Cortex of kidney (tissue), 1 donor: ENCODE data around the gene ZNF107.
"Not testable (repeated sequence)": the region's sequence is repeated elsewhere in the genome, so short reads cannot be mapped to it uniquely, and the experiment has no call there.

ENCODE experiments used
- DNase-seq: peaks from one replicate; lab custom pipeline; 2025; lab: John Stamatoyannopoulos, UW

The ZNF107 gene

DNA sequence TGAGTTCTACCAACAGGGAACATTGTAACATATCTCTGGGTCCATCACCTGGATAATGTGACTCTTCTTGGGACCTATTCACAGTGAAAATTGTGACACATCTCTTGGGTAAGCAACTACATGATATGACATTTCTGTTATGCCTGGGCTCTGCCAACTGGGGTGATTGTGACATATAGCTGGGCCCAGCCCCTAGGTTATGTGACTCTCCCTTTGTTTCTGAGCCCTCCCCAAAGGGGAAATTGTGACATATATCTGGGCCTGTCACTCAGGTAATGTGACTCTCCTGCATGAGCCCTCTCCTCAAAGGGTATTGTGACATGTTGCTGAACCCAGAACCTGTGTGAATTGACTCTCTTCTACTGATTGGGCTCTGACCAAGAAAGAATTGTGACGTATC, 22.4 kb upstream of the ZNF107 start:
- DNase-seq = no peak

DNA sequence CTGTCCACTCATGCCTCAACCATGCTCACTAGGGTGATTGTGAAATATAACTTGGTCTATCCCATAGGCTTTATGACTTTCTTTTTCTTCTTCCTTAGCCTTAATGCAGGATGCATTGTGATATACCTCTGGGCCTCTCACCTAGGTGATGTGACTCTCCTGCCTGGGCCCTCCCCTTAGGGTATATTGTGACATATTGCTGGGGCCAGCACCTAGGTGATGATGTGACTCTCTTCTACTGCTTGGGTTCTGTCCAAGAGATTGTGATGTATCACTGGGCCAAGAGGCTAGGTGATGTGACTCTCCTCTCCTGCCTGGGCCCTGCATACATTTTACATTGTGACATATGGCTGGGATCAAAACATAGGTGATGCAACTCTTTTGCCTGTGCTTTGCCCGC, 14.7 kb upstream of the ZNF107 start:
- no peak for DNase-seq

DNA sequence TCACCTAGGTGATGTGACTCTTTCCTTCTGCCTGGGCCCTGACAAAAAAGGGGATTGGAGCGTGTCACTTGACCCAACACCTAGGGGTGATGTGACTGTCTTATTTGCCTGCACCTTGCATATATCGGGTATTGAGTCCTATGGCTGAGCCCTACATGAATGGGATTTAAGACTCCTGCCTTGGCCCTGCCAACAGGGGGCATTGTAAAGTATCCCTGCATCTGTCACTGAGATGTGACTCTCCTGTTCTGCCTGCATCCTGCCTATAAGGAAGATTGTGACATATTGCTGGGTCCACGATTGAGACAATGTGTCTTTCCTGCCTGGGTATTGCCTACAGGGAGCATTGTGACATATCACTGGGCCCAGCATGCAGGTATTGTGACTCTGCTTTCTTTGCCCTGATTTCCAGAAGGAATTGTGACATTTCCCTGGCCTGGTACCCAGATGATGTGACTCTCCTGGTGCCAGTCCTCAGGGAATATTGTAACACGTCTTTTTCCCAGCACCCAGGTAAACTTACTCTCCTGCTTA, 14.2 kb upstream of the ZNF107 start:
- DNase-seq = no peak

DNA sequence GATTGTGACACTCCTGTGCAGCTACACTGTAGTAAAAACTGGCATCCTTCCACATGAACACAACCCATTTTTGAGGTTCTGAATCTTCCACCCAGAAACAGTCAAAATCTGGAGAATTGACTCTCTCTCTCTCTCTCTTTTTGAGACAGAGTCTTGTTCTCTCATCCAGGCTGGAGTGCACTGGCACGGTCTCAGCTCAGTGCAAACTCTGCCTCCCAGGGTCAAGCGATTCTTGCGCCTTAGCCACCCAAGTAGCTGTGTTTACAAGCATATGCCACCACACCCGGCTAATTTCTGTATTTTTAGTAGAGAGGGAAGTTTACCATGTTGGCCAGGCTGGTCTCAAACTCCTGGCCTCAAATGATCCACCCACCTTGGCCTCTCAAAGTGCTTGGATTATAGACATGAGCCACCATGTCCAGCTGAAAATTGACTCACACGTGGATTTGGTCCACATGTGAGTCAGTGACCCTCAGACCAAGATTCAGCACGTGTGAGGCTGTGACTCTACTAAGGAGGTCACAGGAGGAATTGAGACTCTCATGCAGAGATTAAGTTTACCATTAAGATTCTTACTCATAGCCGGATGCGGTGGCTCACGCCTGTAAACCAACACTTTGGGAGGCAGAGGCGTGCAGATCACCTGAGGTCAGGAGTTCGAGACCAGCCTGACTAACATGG, 12.1 kb upstream of the ZNF107 start:
- DNase-seq = no peak

DNA sequence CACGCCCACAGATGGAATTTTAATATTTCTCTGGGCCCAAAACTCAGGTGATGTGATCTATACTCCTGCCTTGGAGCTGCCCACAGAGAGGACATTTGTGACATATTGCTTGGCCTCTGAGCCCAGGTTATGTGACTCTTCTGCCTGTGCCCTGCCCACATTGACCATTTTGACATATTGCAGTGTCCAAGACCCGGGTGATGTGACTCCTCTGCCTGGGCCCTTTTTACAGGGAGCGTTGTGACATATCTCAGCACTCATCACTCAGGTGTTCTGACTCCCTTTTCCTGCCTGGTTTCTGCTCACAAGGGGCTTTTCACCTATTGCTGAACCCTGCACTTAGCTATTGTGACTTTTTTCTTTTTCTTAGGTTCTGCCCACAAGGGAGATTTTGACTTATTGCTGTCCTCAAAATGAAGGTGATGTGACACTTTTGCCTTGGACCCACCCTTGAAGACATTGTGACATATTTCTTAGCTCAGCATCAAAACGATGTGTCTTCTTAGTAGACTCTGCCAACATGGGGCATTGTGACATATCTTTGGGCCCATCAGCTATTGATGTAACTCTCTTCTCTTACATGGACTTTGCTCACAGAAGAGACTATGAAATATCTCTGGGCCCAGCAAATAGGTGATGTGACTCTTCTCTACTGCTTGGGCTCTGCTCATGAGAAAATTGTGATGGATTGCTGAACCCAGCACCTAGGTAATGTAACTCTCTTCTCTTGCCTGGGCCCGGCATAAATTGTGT, 11.0 kb upstream of the ZNF107 start:
- DNase-seq = no peak

DNA sequence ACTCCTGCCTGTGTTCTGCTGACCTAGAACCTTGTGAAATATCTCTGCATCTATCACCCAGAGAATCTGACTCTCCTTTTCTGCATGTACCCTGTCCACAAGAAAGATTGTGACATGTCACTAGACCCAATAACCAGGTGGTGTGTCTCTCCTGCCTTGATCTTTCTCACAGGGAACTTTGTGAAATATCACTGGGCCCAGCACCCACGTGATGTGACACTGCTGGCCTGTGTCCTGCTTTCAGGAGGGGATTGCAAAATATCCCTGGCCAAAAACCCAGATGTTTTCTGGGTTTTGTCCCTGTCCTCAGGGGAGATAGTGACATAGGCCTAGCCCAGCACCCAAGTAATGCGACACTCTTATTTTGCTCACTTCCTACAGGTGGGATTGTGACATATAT, 10.1 kb upstream of the ZNF107 start:
- DNase-seq = no peak

DNA sequence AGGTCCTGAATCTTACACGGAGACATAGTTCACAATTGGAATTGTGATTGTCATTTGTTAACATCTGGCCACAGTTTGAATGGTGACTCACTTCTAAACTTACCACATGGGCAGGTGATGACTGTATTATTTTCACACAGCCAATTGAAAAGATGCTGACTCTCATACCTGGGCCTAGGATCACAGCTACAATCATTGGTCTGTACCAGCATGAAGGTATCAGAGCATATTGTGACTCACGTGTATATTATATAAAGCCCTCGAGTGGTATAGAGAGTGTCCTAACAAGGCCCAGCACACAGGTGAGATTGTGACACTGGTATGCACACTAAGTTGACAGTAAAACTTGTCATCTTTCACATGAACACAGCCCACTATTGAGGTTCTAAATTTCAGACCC, 9.4 kb upstream of the ZNF107 start:
- no peak for DNase-seq

DNA sequence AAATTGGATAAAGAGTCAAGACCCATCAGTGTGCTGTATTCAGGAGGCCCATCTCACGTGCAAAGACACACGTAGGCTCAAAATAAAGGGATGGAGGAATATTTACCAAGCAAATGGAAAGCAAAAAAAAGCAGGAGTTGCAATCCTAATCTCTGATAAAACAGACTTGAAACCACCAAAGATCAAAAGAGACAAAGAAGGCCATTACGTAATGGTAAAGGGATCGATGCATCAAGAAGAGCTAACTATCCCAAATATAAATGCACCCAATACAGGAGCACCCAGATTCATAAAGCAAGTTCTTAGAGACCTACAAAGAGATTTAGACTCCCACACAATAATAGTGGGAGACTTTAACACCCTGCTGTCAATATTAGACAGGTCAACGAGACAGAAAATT, 3.8 kb upstream of the ZNF107 start:
- DNase-seq = not testable (repeated sequence)

DNA sequence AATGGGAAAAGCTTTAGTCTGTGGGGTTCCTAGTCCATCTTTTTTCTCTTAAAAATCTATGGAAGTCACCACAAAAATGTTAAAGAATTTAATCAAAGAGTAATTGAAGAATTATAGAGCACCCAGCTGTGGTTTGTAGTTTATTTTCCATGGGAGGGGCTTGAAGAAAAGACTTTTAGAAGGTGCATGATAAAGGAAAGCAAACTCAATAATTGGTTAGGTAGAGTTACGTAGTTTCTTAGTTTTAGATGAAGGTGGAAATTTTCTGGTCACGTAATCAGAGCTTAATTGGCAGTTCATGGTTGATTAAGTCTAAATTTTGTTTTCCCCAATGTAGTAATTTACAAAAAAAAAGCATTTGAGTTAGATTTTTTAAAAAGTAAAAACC, 724 bp downstream of the ZNF107 start:
- DNase-seq = no peak

DNA sequence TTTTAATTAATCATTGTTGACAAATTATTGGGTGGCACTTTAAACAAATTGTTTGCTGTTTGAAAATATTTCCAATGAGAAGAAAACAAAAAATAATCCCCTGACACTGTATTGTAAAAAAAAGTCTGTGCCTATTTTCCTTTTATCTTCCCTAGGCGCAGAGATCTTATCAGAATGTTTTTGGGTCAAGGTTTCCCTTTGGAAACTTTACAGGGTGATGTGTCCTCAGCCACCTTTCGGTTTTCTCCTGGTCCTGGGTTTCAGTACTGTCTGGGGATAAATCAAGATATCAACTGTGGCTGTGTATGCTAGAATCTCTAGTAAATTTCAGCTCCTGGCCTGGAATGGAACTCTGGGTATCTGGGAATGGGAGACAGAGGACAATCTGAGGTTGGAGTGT, 1.4 kb downstream of the ZNF107 start:
- no peak for DNase-seq

DNA sequence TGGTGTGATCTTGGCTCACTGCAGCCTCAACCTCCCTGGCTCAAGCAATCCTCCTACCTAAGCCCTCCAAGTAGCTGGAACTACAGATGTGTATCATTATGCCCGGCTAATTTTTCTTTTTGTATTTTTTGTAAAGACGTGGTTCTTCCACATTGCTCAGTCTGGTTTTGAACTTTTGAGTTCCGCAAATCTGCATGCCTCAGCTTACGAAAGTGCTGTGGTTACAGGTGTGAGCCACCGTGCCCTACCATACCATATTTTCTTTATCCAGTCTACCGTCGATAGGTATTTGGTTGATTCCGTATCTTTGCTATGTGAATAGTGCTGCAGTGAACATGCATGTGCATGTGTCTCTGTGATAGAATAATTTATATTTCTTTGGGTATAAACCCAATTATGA, 6.5 kb downstream of the ZNF107 start:
- no peak for DNase-seq

DNA sequence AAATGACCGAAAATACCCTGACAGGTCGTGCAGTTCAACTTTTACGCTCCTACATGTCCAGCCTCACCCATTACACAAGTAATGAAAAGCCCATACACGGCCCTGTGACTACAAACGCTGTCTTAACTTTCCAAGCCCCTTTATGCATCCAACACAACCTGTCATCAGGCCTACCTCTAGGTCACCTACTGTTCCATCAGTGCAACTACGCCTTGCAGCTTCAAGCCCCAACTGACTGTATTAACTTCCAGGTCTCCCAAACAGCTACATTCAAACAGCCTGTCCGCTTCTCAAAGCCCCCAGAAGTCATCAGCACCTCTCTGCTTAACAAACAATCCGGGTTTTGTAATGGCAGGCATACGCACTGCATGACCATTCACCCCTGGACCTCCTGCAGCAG, 19.2 kb downstream of the ZNF107 start:
- DNase-seq = no peak

DNA sequence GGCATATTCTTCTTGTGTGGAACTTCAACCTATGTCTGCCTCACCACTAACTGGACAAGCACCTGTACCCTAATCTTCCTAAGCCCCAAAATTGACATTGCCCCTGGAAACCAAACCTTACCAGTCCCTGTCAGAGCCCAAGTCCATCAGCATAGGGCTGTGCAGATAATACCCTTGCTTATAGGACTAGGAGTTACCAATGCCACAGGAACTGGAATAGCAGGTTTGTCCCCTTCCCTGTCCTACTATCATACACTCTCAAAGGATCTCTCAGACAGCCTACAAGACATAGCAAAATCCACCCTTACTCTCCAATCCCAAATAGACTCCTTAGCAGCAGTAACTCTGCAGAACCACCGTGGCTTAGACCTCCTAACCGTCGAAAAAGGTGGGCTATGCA, 19.8 kb downstream of the ZNF107 start:
- DNase-seq = no peak

DNA sequence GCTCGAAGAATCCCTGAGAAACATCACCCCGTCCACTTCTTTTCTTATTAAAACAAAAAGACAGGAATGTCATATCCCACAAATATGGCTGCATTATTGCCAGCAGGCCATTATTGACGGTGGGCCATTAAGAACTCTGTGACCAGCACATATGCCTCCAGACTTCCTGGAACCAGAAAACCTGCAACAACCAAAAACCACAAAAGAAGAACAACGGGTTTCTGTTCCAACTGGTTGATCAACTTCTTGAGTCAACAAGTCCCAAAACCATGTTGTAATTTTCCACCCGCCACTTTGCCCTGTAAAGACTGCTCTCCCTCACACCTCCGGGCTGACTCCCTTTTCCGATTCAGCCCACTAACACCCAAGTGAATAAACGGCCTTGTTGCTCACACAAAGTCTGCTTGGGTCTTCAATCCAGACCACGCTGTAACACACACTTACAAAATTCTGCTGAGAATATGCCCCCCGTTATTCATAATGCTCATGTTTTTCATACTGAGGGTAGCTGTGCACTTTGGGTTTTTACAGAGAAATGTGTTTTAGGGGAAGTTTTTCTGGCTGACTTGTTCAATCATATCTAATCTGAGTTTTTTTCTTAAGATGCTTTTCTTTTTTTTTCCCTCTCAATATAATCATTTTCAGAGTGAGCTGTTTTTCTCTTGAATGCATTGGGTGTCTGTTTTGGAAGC, 20.7 kb downstream of the ZNF107 start:
- DNase-seq = no peak

DNA sequence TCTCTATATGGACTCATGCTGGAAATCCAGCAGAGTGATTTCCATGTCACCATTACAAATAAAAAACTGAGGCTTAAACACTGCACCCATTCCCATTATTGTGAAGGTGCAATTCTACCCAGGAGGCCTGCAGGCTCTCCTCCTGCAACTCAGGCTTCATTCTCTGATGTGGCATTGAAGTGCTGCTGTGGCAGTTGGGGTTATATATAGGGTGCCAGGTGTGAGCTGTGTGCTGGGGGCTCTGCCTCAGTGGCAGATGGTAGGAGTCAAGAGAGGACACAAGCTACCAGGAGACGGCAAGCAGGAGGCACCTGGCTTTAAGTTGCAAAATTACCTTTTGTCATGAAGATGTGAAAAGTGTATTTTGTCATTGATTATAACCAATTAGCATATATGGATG, 21.3 kb downstream of the ZNF107 start:
- DNase-seq = no peak

DNA sequence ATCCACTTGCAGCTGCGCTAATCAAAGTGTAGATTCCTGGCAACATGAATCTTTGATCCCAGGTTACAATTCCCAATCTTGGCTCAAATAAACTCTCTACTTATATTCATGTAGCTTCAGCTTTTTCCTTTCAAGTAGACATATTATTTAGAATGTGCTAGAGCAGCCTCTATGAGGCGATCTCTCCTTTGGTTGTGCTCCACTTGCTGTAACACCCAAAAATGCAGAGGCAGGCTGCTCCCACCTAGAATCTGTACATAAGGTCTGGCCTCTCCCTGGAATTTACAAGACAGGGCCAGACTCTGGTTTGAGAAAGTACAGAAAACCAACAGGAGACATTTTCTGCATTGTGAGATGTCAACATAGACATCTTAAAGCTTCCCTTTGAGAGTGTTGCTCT, 23.1 kb downstream of the ZNF107 start:
- no peak for DNase-seq

DNA sequence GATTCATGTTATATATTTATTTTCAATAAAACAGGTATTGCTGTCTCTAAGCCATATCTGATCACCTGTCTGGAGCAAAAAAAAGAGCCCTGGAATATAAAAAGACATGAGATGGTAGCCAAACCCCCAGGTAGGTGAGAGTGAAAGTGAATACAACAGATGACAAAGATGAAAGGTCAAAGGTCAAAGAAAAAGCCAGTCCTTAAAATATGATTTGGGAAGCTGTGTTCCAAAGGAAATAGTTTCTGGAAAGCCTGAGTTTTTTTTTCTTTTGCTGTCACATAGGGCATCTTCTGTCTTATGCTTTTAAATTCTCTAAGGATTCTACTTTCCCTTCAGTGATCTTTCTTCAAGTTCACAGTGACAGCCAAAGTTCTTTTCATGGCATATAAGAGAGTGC, 25.9 kb downstream of the ZNF107 start:
- DNase-seq = no peak

DNA sequence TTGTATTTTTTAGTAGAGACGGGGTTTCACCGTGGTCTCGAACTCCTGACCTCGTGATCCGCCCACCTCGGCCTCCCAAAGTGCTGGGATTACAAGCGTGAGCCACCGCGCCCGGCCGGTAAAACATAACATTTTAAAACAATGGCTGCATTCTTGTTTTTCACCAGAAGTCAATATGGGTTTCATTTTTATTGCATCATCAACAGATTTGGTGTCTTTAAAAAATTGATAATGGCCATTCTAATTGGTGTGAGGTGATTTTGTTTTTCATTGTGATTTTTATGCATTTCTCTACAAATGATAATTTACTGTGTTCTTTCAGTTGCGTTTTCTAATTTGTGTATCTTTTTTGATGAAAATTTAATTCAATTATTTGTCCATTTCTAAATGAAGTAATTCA, 31.9 kb downstream of the ZNF107 start:
- DNase-seq = not testable (repeated sequence)

DNA sequence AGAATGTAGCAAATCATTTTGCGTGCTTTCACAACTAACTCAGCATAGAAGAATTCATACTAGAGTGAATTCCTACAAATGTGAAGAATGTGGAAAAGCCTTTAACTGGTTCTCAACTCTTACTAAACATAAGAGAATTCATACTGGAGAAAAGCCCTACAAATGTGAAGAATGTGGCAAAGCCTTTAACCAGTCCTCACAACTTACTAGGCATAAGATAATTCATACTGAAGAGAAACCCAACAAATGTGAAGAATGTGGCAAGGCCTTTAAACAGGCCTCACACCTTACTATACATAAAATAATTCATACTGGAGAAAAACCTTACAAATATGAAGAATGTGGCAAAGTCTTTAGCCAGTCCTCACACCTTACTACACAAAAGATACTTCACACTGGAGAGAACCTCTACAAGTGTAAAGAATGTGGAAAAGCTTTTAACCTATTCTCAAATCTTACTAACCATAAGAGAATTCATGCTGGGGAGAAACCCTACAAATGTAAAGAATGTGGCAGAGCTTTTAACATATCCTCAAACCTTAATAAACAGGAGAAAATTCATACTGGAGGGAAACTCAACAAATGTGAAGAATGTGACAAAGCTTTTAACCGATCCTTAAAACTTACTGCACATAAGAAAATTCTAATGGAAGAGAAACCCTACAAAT, 40.8 kb downstream of the ZNF107 start:
- no peak for DNase-seq

DNA sequence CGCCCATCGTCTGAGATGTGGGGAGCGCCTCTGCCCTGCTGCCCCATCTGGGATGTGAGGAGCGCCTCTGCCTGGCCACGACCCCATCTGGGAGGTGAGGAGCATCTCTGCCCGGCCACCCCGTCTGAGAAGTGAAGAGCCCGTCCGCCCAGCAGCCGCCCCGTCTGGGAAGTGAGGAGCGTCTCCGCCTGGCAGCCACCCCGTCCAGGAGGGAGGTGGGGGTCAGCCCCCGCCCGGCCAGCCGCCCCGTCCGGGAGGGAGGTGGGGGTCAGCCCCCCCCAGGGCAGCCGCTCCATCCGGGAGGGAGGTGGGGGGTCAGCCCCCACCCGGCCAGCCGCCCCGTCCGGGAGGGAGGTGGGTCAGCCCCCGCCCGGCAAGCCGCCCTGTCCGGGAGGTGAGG, 52.0 kb downstream of the ZNF107 start:
- not testable (repeated sequence) for DNase-seq

DNA sequence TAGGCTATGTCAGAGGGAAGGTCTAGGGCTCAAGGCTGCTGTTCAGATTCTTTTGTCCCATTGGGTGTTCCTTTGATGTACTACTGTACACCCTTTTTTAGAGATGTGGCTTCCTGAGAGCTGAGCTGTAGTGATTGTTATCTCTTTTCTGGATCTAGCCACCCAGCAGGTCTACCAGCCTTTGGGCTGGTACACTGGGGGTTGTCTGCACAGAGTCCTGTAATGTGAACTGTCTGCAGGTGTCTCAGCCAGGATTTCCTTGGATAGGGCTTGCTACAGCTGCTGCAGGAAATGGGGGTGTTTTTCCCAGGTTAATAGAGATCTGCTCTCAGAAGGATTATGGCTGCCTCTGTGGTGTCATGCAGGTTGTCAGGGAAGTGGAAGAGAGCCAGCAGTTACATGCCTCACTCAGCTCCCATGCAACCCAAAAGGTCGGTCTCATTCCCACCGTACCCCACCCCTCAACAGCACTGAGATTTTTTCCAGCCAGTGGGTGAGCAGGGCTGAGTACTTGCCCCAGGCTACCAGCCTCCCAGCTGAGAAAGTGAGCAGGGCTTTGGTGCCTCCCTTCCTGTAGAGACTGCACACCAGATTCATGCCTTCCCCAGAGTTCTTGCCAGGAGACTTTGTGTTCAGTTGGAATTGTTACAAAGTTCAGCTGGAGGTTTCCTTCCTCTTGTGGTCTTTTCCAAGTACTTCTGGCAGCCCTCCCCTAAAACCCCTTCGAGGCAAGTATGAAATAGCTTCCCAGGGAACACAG, 63.3 kb downstream of the ZNF107 start:
- no peak for DNase-seq
